GM23338 (cell line): ENCODE data around the gene CARMIL1.

Experiments used
- CTCF ChIP-seq, 2 experiments: fragments of 200-600 bp in 1 of 2; sonication (generic) in 1 of 2; conservative IDR thresholded peaks; 2 replicates each; pipeline versions ENCODE4 v1.5.1 to v1.6.1; 2016 to 2017; ENCODE audit warnings: antibody characterized with exemption in 2 of 2, low read depth in 2 of 2, mild to moderate bottlenecking in 2 of 2, moderate library complexity in 1 of 2
- EZH2 ChIP-seq: fragments of 200-600 bp; sonication (generic); IDR thresholded peaks from one replicate; pipeline ENCODE4 v1.8.0; 2017; ENCODE audit warnings: antibody characterized with exemption, mild to moderate bottlenecking, low read depth; ENCODE audit not compliant: unreplicated experiment
- EZH2phosphoT487 ChIP-seq: fragments of 200-600 bp; sonication (generic); IDR thresholded peaks from one replicate; pipeline ENCODE4 v1.8.1; 2018; ENCODE audit warnings: antibody characterized with exemption; ENCODE audit not compliant: unreplicated experiment
- POLR2AphosphoS5 ChIP-seq: IDR thresholded peaks from 2 replicates; pipeline ENCODE4 v1.6.1; 2016; ENCODE audit warnings: antibody characterized with exemption, low read depth
- STAT1 ChIP-seq: IDR thresholded peaks from one replicate; pipeline ENCODE4 v1.6.1; 2016; ENCODE audit warnings: antibody characterized with exemption; ENCODE audit not compliant: unreplicated experiment

- TF ChIP-seq CTCF (conservative IDR thresholded peaks at IDR 0.05; ENCODE audit: low read depth in 2 of 2), result no peak
- TF ChIP-seq EZH2, result no peak
- no peak for TF ChIP-seq EZH2phosphoT487
- no peak for TF ChIP-seq POLR2AphosphoS5
- TF ChIP-seq STAT1, result no peak
Observed at GRCh38 chr6:25436760-25437159, 157.6 kb downstream of the CARMIL1 start.
